ENCODE data around the gene TCFL5. TPM values are rescaled to one million over a fixed set of nuclear protein-coding genes. Genes with fewer than 3 reads are reported as not detected.

Gene TCFL5
- polyA plus RNA-seq, 2 donors = 2.8 to 3.5 TPM

GRCh38 chr20:62814709-62815065, 46.9 kb downstream of the TCFL5 start:
- WGBS, 2 donors = 51 to 68% methylated on average over 11 to 12 of the region's 12 CpGs
- Histone ChIP-seq H3K27ac (ENCODE audit: low read depth in 2 of 2, low read length in 1 of 2) (no peak overlapping the region), H3K27me3 (ENCODE audit: control insufficient read depth in 1 of 2, insufficient read depth in 2 of 2, low read length in 2 of 2) (peaks cover 0 to 17% of the 10 kb centered on the region in 2 donors), H3K9me3 (ENCODE audit: control insufficient read depth in 2 of 2, insufficient read depth in 1 of 2, low read depth in 1 of 2, low read length in 1 of 2) (peaks cover 0 to 3% of the 10 kb centered on the region in 2 donors), H3K4me1 (ENCODE audit: control insufficient read depth in 2 of 2, insufficient read depth in 2 of 2, low read length in 1 of 2) (peaks cover 0 to 18% of the 10 kb centered on the region in 2 donors), H3K36me3 (ENCODE audit: control insufficient read depth in 2 of 2, insufficient read depth in 2 of 2, low read length in 1 of 2) (peaks cover 23 to 31% of the 10 kb centered on the region in 2 donors), H3K4me3 (ENCODE audit: low read depth in 1 of 2, low read length in 2 of 2) (no peak overlapping the region)

- Histone ChIP-seq H3K27ac (ENCODE audit: low read depth in 2 of 2, low read length in 1 of 2) (no peak overlapping the region), H3K36me3 (ENCODE audit: control insufficient read depth in 2 of 2, insufficient read depth in 2 of 2, low read length in 1 of 2) (peaks cover 24 to 36% of the 10 kb centered on the region in 2 donors), H3K4me3 (ENCODE audit: low read depth in 1 of 2, low read length in 2 of 2) (no peak overlapping the region), H3K4me1 (ENCODE audit: control insufficient read depth in 2 of 2, insufficient read depth in 2 of 2, low read length in 1 of 2) (peaks cover 0 to 18% of the 10 kb centered on the region in 2 donors), H3K27me3 (ENCODE audit: control insufficient read depth in 1 of 2, insufficient read depth in 2 of 2, low read length in 2 of 2) (peaks cover 0 to 17% of the 10 kb centered on the region in 2 donors), H3K9me3 (ENCODE audit: control insufficient read depth in 2 of 2, insufficient read depth in 1 of 2, low read depth in 1 of 2, low read length in 1 of 2) (peaks cover 0 to 3% of the 10 kb centered on the region in 2 donors)
- 66 to 81% methylated on average over 13 of the region's 13 CpGs for WGBS, 2 donors
These were observed 47.4 kb downstream of the TCFL5 start for GRCh38 chr20:62814060-62814708.

DNA sequence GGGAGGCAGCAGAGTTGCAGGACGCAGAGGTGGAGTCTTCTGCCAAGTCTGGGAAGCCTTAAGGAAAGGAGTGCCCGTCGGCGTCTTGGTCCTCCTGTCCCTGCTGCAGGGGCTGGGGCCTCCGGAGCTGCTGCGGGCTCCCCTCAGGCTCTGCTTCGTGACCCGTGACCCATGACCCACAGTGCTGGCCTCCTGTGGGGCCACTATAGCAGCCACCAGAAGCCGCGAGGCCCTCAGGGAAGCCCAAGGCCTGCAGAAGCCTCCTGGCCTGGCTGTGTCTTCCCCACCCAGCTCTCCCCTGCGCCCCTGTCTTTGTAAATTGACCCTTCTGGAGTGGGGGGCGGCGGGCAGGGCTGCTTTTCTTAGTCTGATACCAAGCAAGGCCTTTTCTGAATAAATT, 48.0 kb downstream of the TCFL5 start:
- peaks cover 24 to 39% of the 10 kb centered on the region in 2 donors for H3K36me3 ChIP-seq (ENCODE audit: control insufficient read depth in 2 of 2, insufficient read depth in 2 of 2, low read length in 1 of 2)
- no peak overlapping the region for H3K27ac ChIP-seq (ENCODE audit: low read depth in 2 of 2, low read length in 1 of 2)
- peaks cover 0 to 3% of the 10 kb centered on the region in 2 donors for H3K9me3 ChIP-seq (ENCODE audit: control insufficient read depth in 2 of 2, insufficient read depth in 1 of 2, low read depth in 1 of 2, low read length in 1 of 2)
- H3K4me1 ChIP-seq (ENCODE audit: control insufficient read depth in 2 of 2, insufficient read depth in 2 of 2, low read length in 1 of 2) = peaks cover 0 to 13% of the 10 kb centered on the region in 2 donors
- peaks cover 0 to 17% of the 10 kb centered on the region in 2 donors for H3K27me3 ChIP-seq (ENCODE audit: control insufficient read depth in 1 of 2, insufficient read depth in 2 of 2, low read length in 2 of 2)
- WGBS, 2 donors = 74 to 88% methylated on average over 13 of the region's 13 CpGs
- no peak overlapping the region for H3K4me3 ChIP-seq (ENCODE audit: low read depth in 1 of 2, low read length in 2 of 2)

DNA sequence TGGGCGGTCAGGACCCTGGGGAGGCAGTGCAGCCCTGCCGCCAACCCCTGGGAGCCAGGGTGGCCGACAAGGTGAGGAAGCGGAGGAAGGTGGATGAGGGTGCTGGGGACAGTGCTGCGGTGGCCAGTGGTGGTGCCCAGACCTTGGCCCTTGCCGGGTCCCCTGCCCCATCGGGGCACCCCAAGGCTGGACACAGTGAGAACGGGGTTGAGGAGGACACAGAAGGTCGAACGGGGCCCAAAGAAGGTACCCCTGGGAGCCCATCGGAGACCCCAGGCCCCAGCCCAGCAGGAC, 48.8 kb downstream of the TCFL5 start:
- peaks cover 0 to 3% of the 10 kb centered on the region in 2 donors for H3K9me3 ChIP-seq (ENCODE audit: control insufficient read depth in 2 of 2, insufficient read depth in 1 of 2, low read depth in 1 of 2, low read length in 1 of 2)
- H3K27ac ChIP-seq (ENCODE audit: low read depth in 2 of 2, low read length in 1 of 2) = no peak overlapping the region
- WGBS, 2 donors = 93 to 94% methylated on average over 11 of the region's 11 CpGs
- H3K4me1 ChIP-seq (ENCODE audit: control insufficient read depth in 2 of 2, insufficient read depth in 2 of 2, low read length in 1 of 2) = peaks cover 0 to 8% of the 10 kb centered on the region in 2 donors
- peaks cover 0 to 15% of the 10 kb centered on the region in 2 donors for H3K27me3 ChIP-seq (ENCODE audit: control insufficient read depth in 1 of 2, insufficient read depth in 2 of 2, low read length in 2 of 2)
- no peak overlapping the region for H3K4me3 ChIP-seq (ENCODE audit: low read depth in 1 of 2, low read length in 2 of 2)
- peaks cover 24 to 41% of the 10 kb centered on the region in 2 donors for H3K36me3 ChIP-seq (ENCODE audit: control insufficient read depth in 2 of 2, insufficient read depth in 2 of 2, low read length in 1 of 2)

DNA sequence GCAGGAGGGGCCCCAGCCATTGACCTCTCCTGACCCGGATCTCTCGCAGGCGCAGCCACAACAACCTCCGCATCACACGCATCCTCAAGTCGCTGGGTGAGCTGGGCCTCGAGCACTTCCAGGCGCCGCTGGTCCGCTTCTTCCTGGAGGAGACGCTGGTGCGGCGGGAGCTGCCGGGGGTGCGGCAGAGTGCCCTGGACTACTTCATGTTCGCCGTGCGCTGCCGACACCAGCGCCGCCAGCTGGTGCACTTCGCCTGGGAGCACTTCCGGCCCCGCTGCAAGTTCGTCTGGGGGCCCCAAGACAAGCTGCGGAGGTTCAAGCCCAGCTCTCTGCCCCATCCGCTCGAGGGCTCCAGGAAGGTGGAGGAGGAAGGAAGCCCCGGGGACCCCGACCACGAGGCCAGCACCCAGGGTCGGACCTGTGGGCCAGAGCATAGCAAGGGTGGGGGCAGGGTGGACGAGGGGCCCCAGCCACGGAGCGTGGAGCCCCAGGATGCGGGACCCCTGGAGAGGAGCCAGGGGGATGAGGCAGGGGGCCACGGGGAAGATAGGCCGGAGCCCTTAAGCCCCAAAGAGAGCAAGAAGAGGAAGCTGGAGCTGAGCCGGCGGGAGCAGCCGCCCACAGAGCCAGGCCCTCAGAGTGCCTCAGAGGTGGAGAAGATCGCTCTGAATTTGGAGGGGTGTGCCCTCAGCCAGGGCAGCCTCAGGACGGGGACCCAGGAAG, 49.3 kb downstream of the TCFL5 start:
- H3K27me3 ChIP-seq (ENCODE audit: control insufficient read depth in 1 of 2, insufficient read depth in 2 of 2, low read length in 2 of 2) = peaks cover 0 to 9% of the 10 kb centered on the region in 2 donors
- H3K4me1 ChIP-seq (ENCODE audit: control insufficient read depth in 2 of 2, insufficient read depth in 2 of 2, low read length in 1 of 2) = peaks cover 0 to 8% of the 10 kb centered on the region in 2 donors
- no peak overlapping the region for H3K4me3 ChIP-seq (ENCODE audit: low read depth in 1 of 2, low read length in 2 of 2)
- peaks cover 0 to 3% of the 10 kb centered on the region in 2 donors for H3K9me3 ChIP-seq (ENCODE audit: control insufficient read depth in 2 of 2, insufficient read depth in 1 of 2, low read depth in 1 of 2, low read length in 1 of 2)
- peaks cover 24 to 46% of the 10 kb centered on the region in 2 donors for H3K36me3 ChIP-seq (ENCODE audit: control insufficient read depth in 2 of 2, insufficient read depth in 2 of 2, low read length in 1 of 2)
- WGBS, 2 donors = 86 to 87% methylated on average over 43 of the region's 43 CpGs
- no peak overlapping the region for H3K27ac ChIP-seq (ENCODE audit: low read depth in 2 of 2, low read length in 1 of 2)

GRCh38 chr20:62811720-62812119, 49.9 kb downstream of the TCFL5 start:
- H3K27me3 ChIP-seq (ENCODE audit: control insufficient read depth in 1 of 2, insufficient read depth in 2 of 2, low read length in 2 of 2) = peaks cover 0 to 5% of the 10 kb centered on the region in 2 donors
- H3K27ac ChIP-seq (ENCODE audit: low read depth in 2 of 2, low read length in 1 of 2) = no peak overlapping the region
- H3K9me3 ChIP-seq (ENCODE audit: control insufficient read depth in 2 of 2, insufficient read depth in 1 of 2, low read depth in 1 of 2, low read length in 1 of 2) = peaks cover 0 to 3% of the 10 kb centered on the region in 2 donors
- peaks cover 0 to 12% of the 10 kb centered on the region in 2 donors for H3K4me1 ChIP-seq (ENCODE audit: control insufficient read depth in 2 of 2, insufficient read depth in 2 of 2, low read length in 1 of 2)
- WGBS, 2 donors = 84 to 87% methylated on average over 10 of the region's 10 CpGs
- H3K4me3 ChIP-seq (ENCODE audit: low read depth in 1 of 2, low read length in 2 of 2) = no peak overlapping the region
- peaks cover 24 to 50% of the 10 kb centered on the region in 2 donors for H3K36me3 ChIP-seq (ENCODE audit: control insufficient read depth in 2 of 2, insufficient read depth in 2 of 2, low read length in 1 of 2)

DNA sequence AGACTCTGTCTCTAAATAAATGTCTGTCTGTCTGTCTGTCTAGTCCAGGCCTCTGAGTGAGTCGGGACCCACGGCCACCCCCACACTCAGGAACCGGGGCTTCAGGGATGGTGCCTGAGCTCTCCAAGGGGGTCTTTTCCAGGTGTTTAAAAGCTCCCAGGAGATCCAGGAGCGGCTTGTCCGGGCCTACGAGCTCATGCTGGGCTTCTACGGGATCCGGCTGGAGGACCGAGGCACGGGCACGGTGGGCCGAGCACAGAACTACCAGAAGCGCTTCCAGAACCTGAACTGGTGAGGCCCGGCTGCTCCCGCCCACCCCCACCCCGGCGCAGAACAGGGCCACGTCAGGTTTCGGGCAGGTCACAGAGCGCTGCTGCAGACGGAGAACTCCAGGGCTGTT, 50.3 kb downstream of the TCFL5 start:
- Histone ChIP-seq H3K36me3 (ENCODE audit: control insufficient read depth in 2 of 2, insufficient read depth in 2 of 2, low read length in 1 of 2) (peaks cover 24 to 51% of the 10 kb centered on the region in 2 donors), H3K27ac (ENCODE audit: low read depth in 2 of 2, low read length in 1 of 2) (no peak overlapping the region), H3K4me1 (ENCODE audit: control insufficient read depth in 2 of 2, insufficient read depth in 2 of 2, low read length in 1 of 2) (peaks cover 0 to 12% of the 10 kb centered on the region in 2 donors), H3K4me3 (ENCODE audit: low read depth in 1 of 2, low read length in 2 of 2) (no peak overlapping the region), H3K27me3 (ENCODE audit: control insufficient read depth in 1 of 2, insufficient read depth in 2 of 2, low read length in 2 of 2) (peaks cover 0 to 5% of the 10 kb centered on the region in 2 donors), H3K9me3 (ENCODE audit: control insufficient read depth in 2 of 2, insufficient read depth in 1 of 2, low read depth in 1 of 2, low read length in 1 of 2) (peaks cover 0 to 3% of the 10 kb centered on the region in 2 donors)
- 89 to 94% methylated on average over 20 to 21 of the region's 21 CpGs for WGBS, 2 donors

DNA sequence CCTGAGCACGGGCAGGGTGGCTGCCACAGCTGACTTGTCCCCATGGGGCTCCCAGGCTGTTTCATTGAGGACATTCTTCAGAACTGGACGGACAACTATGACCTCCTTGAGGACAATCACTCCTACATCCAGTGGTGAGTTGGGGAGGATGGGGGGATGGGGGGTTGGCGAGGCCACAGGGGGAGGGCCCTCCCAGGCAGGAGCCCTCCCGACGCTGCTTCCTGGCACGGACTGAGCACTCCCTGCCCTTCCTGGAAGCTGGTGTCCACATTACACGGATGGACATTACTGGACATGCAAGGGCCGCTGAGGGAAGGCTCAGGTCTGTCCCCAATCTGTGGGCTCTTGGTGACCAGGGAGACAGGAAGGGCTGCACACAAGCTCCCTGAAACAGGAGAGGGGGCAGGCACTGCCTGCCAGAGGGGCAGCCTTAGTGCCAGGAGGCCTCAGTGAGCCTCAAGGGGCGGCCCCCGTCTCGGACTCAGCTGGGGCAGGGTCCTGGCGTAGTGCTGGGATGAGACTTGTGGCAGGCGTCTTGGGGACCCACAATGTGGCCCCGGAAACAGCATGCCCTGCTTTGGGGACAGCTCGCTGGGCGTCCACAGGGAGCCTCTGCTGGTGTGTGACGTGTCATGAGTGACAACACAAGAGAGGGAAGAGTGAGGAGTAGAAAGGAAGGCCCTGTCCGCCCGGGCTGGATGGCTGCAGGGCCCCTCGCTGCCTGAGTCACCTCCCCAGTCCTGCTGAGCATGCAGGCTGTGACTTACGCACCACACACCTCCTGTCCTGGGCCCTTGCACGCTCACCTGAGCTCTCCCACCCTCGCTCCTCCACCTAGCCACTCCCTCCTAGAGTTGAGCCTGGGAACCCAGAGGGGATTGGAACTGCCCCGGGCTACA, 51.8 kb downstream of the TCFL5 start:
- peaks cover 4 to 14% of the 10 kb centered on the region in 2 donors for H3K4me1 ChIP-seq (ENCODE audit: control insufficient read depth in 2 of 2, insufficient read depth in 2 of 2, low read length in 1 of 2)
- no peak overlapping the region for H3K27ac ChIP-seq (ENCODE audit: low read depth in 2 of 2, low read length in 1 of 2)
- H3K4me3 ChIP-seq (ENCODE audit: low read depth in 1 of 2, low read length in 2 of 2) = no peak overlapping the region
- 91 to 97% methylated on average over 23 to 24 of the region's 24 CpGs for WGBS, 2 donors
- H3K27me3 ChIP-seq (ENCODE audit: control insufficient read depth in 1 of 2, insufficient read depth in 2 of 2, low read length in 2 of 2) = no peaks in the 10 kb centered on the region
- peaks cover 0 to under 1% of the 10 kb centered on the region in 2 donors for H3K9me3 ChIP-seq (ENCODE audit: control insufficient read depth in 2 of 2, insufficient read depth in 1 of 2, low read depth in 1 of 2, low read length in 1 of 2)
- peaks cover 24 to 51% of the 10 kb centered on the region in 2 donors for H3K36me3 ChIP-seq (ENCODE audit: control insufficient read depth in 2 of 2, insufficient read depth in 2 of 2, low read length in 1 of 2)

DNA sequence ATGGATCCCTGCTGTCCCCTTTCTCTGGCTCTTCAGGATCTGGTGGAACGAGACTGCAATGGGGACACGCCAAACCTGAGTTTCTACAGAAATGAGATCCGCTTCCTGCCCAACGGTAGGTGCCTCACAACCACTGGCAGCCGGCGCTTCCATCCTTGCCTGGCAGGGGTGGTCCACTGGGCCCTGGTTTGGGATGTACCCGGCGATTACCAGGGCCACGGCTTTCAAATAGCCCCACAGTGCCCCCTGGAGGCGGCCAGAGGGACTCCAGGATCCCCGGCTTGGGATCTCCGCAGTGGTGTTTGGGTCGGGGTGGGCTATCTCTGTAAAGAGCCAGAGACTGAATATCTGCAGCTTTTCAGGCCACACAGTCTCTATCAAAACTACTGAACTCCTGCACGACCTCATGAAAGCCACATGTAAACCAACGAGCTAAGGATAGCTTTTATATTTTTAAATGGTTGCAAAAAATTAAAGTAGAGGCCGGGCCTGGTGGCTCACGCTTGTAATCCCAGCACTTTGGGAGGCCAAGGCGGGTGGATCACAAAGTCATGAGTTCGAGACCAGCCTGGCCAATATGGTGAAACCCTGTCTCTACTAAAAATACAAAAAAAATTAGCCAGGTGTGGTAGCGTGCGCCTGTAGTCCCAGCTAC, 53.3 kb downstream of the TCFL5 start:
- no peak overlapping the region for H3K4me3 ChIP-seq (ENCODE audit: low read depth in 1 of 2, low read length in 2 of 2)
- H3K27me3 ChIP-seq (ENCODE audit: control insufficient read depth in 1 of 2, insufficient read depth in 2 of 2, low read length in 2 of 2) = no peaks in the 10 kb centered on the region
- peaks cover 4 to 14% of the 10 kb centered on the region in 2 donors for H3K4me1 ChIP-seq (ENCODE audit: control insufficient read depth in 2 of 2, insufficient read depth in 2 of 2, low read length in 1 of 2)
- no peak overlapping the region for H3K27ac ChIP-seq (ENCODE audit: low read depth in 2 of 2, low read length in 1 of 2)
- WGBS, 2 donors = 38 to 41% methylated on average over 21 of the region's 21 CpGs
- peaks cover 0 to 2% of the 10 kb centered on the region in 2 donors for H3K9me3 ChIP-seq (ENCODE audit: control insufficient read depth in 2 of 2, insufficient read depth in 1 of 2, low read depth in 1 of 2, low read length in 1 of 2)
- H3K36me3 ChIP-seq (ENCODE audit: control insufficient read depth in 2 of 2, insufficient read depth in 2 of 2, low read length in 1 of 2) = peaks cover 24 to 48% of the 10 kb centered on the region in 2 donors
